A673 (cell line): ENCODE measurements around the gene TES. TPM values are rescaled to one million over a fixed set of nuclear protein-coding genes. Genes with fewer than 3 reads are reported as not detected.

Experiments used
- BruUV-seq: library from RNA; stranded (reverse); fragments of 400-500 nt; replicated peaks from 2 replicates; lab custom pipeline; 2021; lab: Mats Ljungman, UMichigan
- CTCF ChIA-PET: fragments of 300-600 bp; sonication (Branson Sonifier 250); formaldehyde crosslinking; loops from one replicate; lab custom pipeline; 2022; ENCODE audit warnings: antibody characterized with exemption; lab: Charles Lee
- POLR2A ChIA-PET: fragments of 300-600 bp; sonication (Branson Sonifier 250); formaldehyde crosslinking; loops from one replicate; lab custom pipeline; 2022; ENCODE audit warnings: antibody characterized with exemption; ENCODE audit not compliant: low non-redundant PET; lab: Charles Lee
- DNase-seq: peaks from one replicate; pipeline ENCODE4 v3.0.0-alpha.2; 2015; ENCODE audit warnings: low spot score
- H3K27ac ChIP-seq: fragments of 200-600 bp; sonication (generic); 2 replicates; pipeline ENCODE4 v1.5.1; 2016; ENCODE audit warnings: mixed run types, low read depth, mild to moderate bottlenecking, mixed read lengths, antibody characterized with exemption, low read length; ENCODE audit not compliant: poor library complexity, severe bottlenecking
- H3K27me3 ChIP-seq: fragments of 200-600 bp; sonication (generic); replicated peaks from 2 replicates; pipeline ENCODE4 v1.6.1; 2017; ENCODE audit warnings: mixed run types, low read depth, mild to moderate bottlenecking, mixed read lengths, antibody characterized with exemption, low read length; ENCODE audit not compliant: insufficient read depth, poor library complexity
- H3K36me3 ChIP-seq: fragments of 200-600 bp; sonication (generic); 2 replicates; pipeline ENCODE4 v1.6.1; 2016; ENCODE audit warnings: mixed run types, mild to moderate bottlenecking, mixed read lengths, antibody characterized with exemption, low read length; ENCODE audit not compliant: insufficient read depth, poor library complexity, severe bottlenecking
- H3K4me1 ChIP-seq: fragments of 200-600 bp; sonication (generic); 2 replicates; pipeline ENCODE4 v1.6.1; 2017; ENCODE audit warnings: mixed run types, mild to moderate bottlenecking, mixed read lengths, antibody characterized with exemption, low read length; ENCODE audit not compliant: insufficient read depth, poor library complexity, severe bottlenecking
- H3K4me3 ChIP-seq: fragments of 200-600 bp; sonication (generic); 2 replicates; pipeline ENCODE4 v1.5.1; 2016; ENCODE audit warnings: low read depth, mixed run types, mild to moderate bottlenecking, mixed read lengths, low read length; ENCODE audit not compliant: poor library complexity, severe bottlenecking
- H3K9me3 ChIP-seq: fragments of 200-600 bp; sonication (generic); 2 replicates; pipeline ENCODE4 v1.6.1; 2016; ENCODE audit warnings: mixed run types, low read depth, mild to moderate bottlenecking, mixed read lengths, antibody characterized with exemption, low read length; ENCODE audit not compliant: poor library complexity, severe bottlenecking
- CTCF ChIP-seq: fragments of 300-800, 200-600 bp; sonication (generic); conservative IDR thresholded peaks from 2 replicates; pipeline ENCODE4 v1.5.1; 2017; ENCODE audit warnings: low read depth, mild to moderate bottlenecking, antibody characterized with exemption, low read length, moderate library complexity, mixed read lengths
- EZH2 ChIP-seq: fragments of 200-600 bp; sonication (generic); IDR thresholded peaks from 2 replicates; pipeline ENCODE4 v1.6.1; 2017; ENCODE audit warnings: borderline replicate concordance, low read depth, mild to moderate bottlenecking, mixed read lengths, antibody characterized with exemption, low read length; ENCODE audit not compliant: poor library complexity, severe bottlenecking
- intact Hi-C: fragments of 100-400 bp; cut with micrococcal nuclease; formaldehyde crosslinking; loops from one replicate; pipeline ENCODE4 v1.10.0; 2022; ENCODE audit not compliant: unreplicated experiment
- total RNA-seq: library from RNA; stranded (reverse); gene quantifications from 2 replicates; pipeline ENCODE4 v1.2.3, GENCODE V29; 2021

TES gene
- total RNA-seq, 1 experiment from 2014 or later, result 121 TPM

GRCh38 chr7:116283595-116284204 is 73.4 kb downstream of the TES start:
- Histone ChIP-seq H3K36me3 (no peaks in the 10 kb centered on the region), H3K9me3 (no peaks in the 10 kb centered on the region), H3K27ac (no peak overlapping the region), H3K4me3 (no peak overlapping the region), H3K4me1 (peaks cover 10% of the 10 kb centered on the region), H3K27me3 (no peaks in the 10 kb centered on the region)
- no TSS peak for BruUV-seq
- intact Hi-C loops, result no loop called here
- CTCF ChIA-PET, result no interaction called here
- no peak for TF ChIP-seq EZH2
- no peak for TF ChIP-seq CTCF
- POLR2A ChIA-PET, result no interaction called here
- no peak for DNase-seq

- BruUV-seq, result no TSS peak
- H3K36me3 ChIP-seq, result no peaks in the 10 kb centered on the region
- ChIA-PET CTCF (no interaction called here), POLR2A (no interaction called here)
- H3K27ac ChIP-seq, result no peak overlapping the region
- no peaks in the 10 kb centered on the region for H3K9me3 ChIP-seq
- DNase-seq, result no peak
- peaks cover 7% of the 10 kb centered on the region for H3K4me1 ChIP-seq
- H3K4me3 ChIP-seq, result no peak overlapping the region
- no peaks in the 10 kb centered on the region for H3K27me3 ChIP-seq
- TF ChIP-seq EZH2 (no peak), CTCF (no peak)
- intact Hi-C loops, result no loop called here
These were observed 74.1 kb downstream of the TES start for GRCh38 chr7:116284390-116284789.

GRCh38 chr7:116285252-116285651 is 74.9 kb downstream of the TES start:
- Histone ChIP-seq H3K9me3 (no peaks in the 10 kb centered on the region), H3K36me3 (no peaks in the 10 kb centered on the region), H3K4me3 (no peak overlapping the region), H3K4me1 (peaks cover 4% of the 10 kb centered on the region), H3K27me3 (no peaks in the 10 kb centered on the region), H3K27ac (no peak overlapping the region)
- CTCF ChIA-PET, result no interaction called here
- TF ChIP-seq EZH2 (no peak), CTCF (no peak)
- DNase-seq, result no peak
- intact Hi-C loops, result no loop called here
- POLR2A ChIA-PET, result no interaction called here
- no TSS peak for BruUV-seq
